K562 (cell line): ENCODE data around the gene IL20. TPM values are rescaled to one million over a fixed set of nuclear protein-coding genes. Genes with fewer than 3 reads are reported as not detected.
A peak's percentile ranks its signal among the peaks of the same experiment; 100 is the strongest.

Source experiments
- CCNT2 ChIP-seq: IDR thresholded peaks from 2 replicates; pipeline ENCODE4 v1.6.1; 2011; ENCODE audit warnings: borderline replicate concordance, low read depth, mild to moderate bottlenecking, moderate library complexity, mixed read lengths, low read length; ENCODE audit not compliant: insufficient read length; ENCODE audit errors: extremely low read depth
- CTBP1 ChIP-seq: fragments of 450-650 bp; IDR thresholded peaks from 2 replicates; pipeline ENCODE4 v1.6.1; 2016; ENCODE audit warnings: borderline replicate concordance
- EP300 ChIP-seq: IDR thresholded peaks from 2 replicates; pipeline ENCODE4 v1.6.1; 2012; ENCODE audit warnings: low read length, improper control_type of control experiment
- ETV5 ChIP-seq: sonication (generic); formaldehyde crosslinking; IDR thresholded peaks from 2 replicates; pipeline ENCODE4 v1.4.0; 2020; ENCODE audit warnings: low read depth, mild to moderate bottlenecking, missing genetic modification reagents
- HMBOX1 ChIP-seq: sonication (generic); IDR thresholded peaks from 2 replicates; pipeline ENCODE4 v1.6.1; 2016
- KLF1 ChIP-seq: fragments of 450-650 bp; IDR thresholded peaks from 2 replicates; pipeline ENCODE4 v1.6.1; 2016; ENCODE audit warnings: missing genetic modification characterization, missing compliant biosample characterization
- MCM5 ChIP-seq: fragments of 450-650 bp; IDR thresholded peaks from 2 replicates; pipeline ENCODE4 v1.6.1; 2016; ENCODE audit warnings: low read depth
- POLR2H ChIP-seq: IDR thresholded peaks from 2 replicates; pipeline ENCODE4 v1.6.1; 2016; ENCODE audit warnings: missing genetic modification characterization, low read depth, mild to moderate bottlenecking, control low read depth, missing compliant biosample characterization, moderate library complexity
- PTRF ChIP-seq: fragments of 450-650 bp; IDR thresholded peaks from 2 replicates; pipeline ENCODE4 v1.6.1; 2016; ENCODE audit warnings: mild to moderate bottlenecking, missing genetic modification characterization, missing compliant biosample characterization
- RBFOX2 ChIP-seq: fragments of 200-400 bp; formaldehyde crosslinking; IDR thresholded peaks from 2 replicates; pipeline ENCODE4 v1.6.1; 2017; ENCODE audit warnings: low read depth, mild to moderate bottlenecking, low read length, moderate library complexity
- RBM14 ChIP-seq: fragments of 200-400 bp; formaldehyde crosslinking; IDR thresholded peaks from 2 replicates; pipeline ENCODE4 v1.6.1; 2018; ENCODE audit warnings: low read depth, mild to moderate bottlenecking, low read length, moderate library complexity, borderline replicate concordance; ENCODE audit not compliant: insufficient read depth
- TRIM25 ChIP-seq: fragments of 450-650 bp; IDR thresholded peaks from 2 replicates; pipeline ENCODE4 v1.7.0; 2016; ENCODE audit warnings: borderline replicate concordance
- ZC3H11A ChIP-seq: IDR thresholded peaks from 2 replicates; pipeline ENCODE4 v1.6.1; 2012; ENCODE audit warnings: low read depth, low read length, improper control_type of control experiment
- polyA plus RNA-seq, 8 experiments: library from polyadenylated mRNA; depleted of rRNA in 4 of 8; stranded (reverse) in 5 of 8; unstranded in 3 of 8; fragments of >200 nt; fragmentation: Nextera tagmentation in 2 of 8; fragmentation: Illumina TruSeq in 1 of 8; extraction: Ambion mirVana in 2 of 8; extraction: Trizol in 1 of 8; gene quantifications; 2 replicates each; pipeline versions ENCODE4 v1.2.1 to v1.2.3, GENCODE V29; 2011 to 2014; ENCODE audit warnings: inconsistent platforms in 1 of 8, missing spikeins in 1 of 8
- total RNA-seq, 7 experiments: library from RNA; depleted of rRNA in 6 of 7; stranded (reverse); fragments of >200 nt in 6 of 7; fragmentation: Illumina TruSeq in 2 of 7; extraction: Trizol in 2 of 7; gene quantifications; 2 replicates each; pipeline versions ENCODE4 v1.2.1 to v1.2.3, GENCODE V29; 2011 to 2021; ENCODE audit warnings: low replicate concordance in 1 of 7
- TF ChIP-seq, protein P1 (sequence below): sonication (generic); formaldehyde crosslinking; IDR thresholded peaks from 2 replicates; pipeline ENCODE4 v1.4.0; 2020; ENCODE audit warnings: mild to moderate bottlenecking, missing genetic modification reagents
- TF ChIP-seq, protein P2 (sequence below), 2 experiments: fragments of 450-650 bp in 1 of 2; sonication (generic) in 1 of 2; formaldehyde crosslinking; conservative IDR thresholded peaks; 2 replicates each; pipeline versions ENCODE4 v1.4.0 to v1.8.1; 2020 to 2022; ENCODE audit warnings: mild to moderate bottlenecking in 1 of 2, missing genetic modification reagents in 1 of 2
- TF ChIP-seq, protein P3 (sequence below): IDR thresholded peaks from 2 replicates; pipeline ENCODE4 v1.6.1; 2016; ENCODE audit warnings: missing genetic modification characterization, missing compliant biosample characterization
- TF ChIP-seq, protein P4 (sequence below): sonication (generic); formaldehyde crosslinking; IDR thresholded peaks from 2 replicates; pipeline ENCODE4 v1.5.0; 2020; ENCODE audit warnings: missing genetic modification reagents

The IL20 gene
- total and polyA plus RNA-seq, 9 of the 15 experiments (the other 6 are each of a cell fraction or from before 2014, with no cell fraction given) = not detected

- TF ChIP-seq, protein P1, sequence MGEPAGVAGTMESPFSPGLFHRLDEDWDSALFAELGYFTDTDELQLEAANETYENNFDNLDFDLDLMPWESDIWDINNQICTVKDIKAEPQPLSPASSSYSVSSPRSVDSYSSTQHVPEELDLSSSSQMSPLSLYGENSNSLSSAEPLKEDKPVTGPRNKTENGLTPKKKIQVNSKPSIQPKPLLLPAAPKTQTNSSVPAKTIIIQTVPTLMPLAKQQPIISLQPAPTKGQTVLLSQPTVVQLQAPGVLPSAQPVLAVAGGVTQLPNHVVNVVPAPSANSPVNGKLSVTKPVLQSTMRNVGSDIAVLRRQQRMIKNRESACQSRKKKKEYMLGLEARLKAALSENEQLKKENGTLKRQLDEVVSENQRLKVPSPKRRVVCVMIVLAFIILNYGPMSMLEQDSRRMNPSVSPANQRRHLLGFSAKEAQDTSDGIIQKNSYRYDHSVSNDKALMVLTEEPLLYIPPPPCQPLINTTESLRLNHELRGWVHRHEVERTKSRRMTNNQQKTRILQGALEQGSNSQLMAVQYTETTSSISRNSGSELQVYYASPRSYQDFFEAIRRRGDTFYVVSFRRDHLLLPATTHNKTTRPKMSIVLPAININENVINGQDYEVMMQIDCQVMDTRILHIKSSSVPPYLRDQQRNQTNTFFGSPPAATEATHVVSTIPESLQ (CRISPR knock-in tag) = no peak; the same call in 1 of the 2 replicates
- TF ChIP-seq ETV5 (CRISPR knock-in tag) (no peak), RBM14 (0 out of 2 replicates have a peak, but pooled peaks have one; percentile 64), PTRF (tag) (no peak), CCNT2 (no peak), POLR2H (tag) (no peak), EP300 (no peak), MCM5 (no peak), HMBOX1 (no peak), RBFOX2 (peak; percentile 29; the same call in 1 of the 2 replicates), CTBP1 (peak; percentile 68; the same call in 1 of the 2 replicates), TRIM25 (no peak), ZC3H11A (no peak), KLF1 (0 out of 2 replicates have a peak, but pooled peaks have one; percentile 30)
- TF ChIP-seq, protein P2, sequence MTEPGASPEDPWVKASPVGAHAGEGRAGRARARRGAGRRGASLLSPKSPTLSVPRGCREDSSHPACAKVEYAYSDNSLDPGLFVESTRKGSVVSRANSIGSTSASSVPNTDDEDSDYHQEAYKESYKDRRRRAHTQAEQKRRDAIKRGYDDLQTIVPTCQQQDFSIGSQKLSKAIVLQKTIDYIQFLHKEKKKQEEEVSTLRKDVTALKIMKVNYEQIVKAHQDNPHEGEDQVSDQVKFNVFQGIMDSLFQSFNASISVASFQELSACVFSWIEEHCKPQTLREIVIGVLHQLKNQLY (CRISPR knock-in tag; conservative IDR thresholded peaks at IDR 0.05) = no peak
- TF ChIP-seq, protein P3, sequence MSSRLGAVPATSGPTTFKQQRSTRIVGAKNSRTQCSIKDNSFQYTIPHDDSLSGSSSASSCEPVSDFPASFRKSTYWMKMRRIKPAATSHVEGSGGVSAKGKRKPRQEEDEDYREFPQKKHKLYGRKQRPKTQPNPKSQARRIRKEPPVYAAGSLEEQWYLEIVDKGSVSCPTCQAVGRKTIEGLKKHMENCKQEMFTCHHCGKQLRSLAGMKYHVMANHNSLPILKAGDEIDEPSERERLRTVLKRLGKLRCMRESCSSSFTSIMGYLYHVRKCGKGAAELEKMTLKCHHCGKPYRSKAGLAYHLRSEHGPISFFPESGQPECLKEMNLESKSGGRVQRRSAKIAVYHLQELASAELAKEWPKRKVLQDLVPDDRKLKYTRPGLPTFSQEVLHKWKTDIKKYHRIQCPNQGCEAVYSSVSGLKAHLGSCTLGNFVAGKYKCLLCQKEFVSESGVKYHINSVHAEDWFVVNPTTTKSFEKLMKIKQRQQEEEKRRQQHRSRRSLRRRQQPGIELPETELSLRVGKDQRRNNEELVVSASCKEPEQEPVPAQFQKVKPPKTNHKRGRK (tag) = no peak
- TF ChIP-seq, protein P4, sequence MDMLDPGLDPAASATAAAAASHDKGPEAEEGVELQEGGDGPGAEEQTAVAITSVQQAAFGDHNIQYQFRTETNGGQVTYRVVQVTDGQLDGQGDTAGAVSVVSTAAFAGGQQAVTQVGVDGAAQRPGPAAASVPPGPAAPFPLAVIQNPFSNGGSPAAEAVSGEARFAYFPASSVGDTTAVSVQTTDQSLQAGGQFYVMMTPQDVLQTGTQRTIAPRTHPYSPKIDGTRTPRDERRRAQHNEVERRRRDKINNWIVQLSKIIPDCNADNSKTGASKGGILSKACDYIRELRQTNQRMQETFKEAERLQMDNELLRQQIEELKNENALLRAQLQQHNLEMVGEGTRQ = no peak
Observed at GRCh38 chr1:206909161-206909882, 43.9 kb downstream of the IL20 start (continued).
